ENCODE measurements around the gene CPAMD8. TPM values are rescaled to one million over a fixed set of nuclear protein-coding genes. Genes with fewer than 3 reads are reported as not detected.

Gene CPAMD8
- total RNA-seq, 3 donors from 2014 or later, result 2.3 to 5.8 (median 3.1) TPM

- no peak for TF ChIP-seq CTCF (IDR thresholded peaks at IDR 0.05)
- no peaks in the 10 kb centered on the region for H3K36me3 ChIP-seq (ENCODE audit: low read depth)
- H3K4me3 ChIP-seq, result no peak overlapping the region
- peaks cover 10% of the 10 kb centered on the region for H3K9me3 ChIP-seq
- intact Hi-C loops (cut with DNase I, micrococcal nuclease), result no loop called here
- DNase-seq (no peak), ATAC-seq (no peak)
- H3K4me1 ChIP-seq (ENCODE audit: low read depth), result no peaks in the 10 kb centered on the region
Measured at GRCh38 chr19:16922592-16922934, 104.0 kb downstream of the CPAMD8 start.

- ATAC-seq (no peak), DNase-seq (no peak)
- H3K4me1 ChIP-seq (ENCODE audit: low read depth), result no peaks in the 10 kb centered on the region
- H3K9me3 ChIP-seq, result peaks cover 10% of the 10 kb centered on the region
- intact Hi-C loops (cut with DNase I, micrococcal nuclease), result no loop called here
- no peaks in the 10 kb centered on the region for H3K36me3 ChIP-seq (ENCODE audit: low read depth)
- TF ChIP-seq CTCF (IDR thresholded peaks at IDR 0.05), result no peak
- H3K4me3 ChIP-seq, result no peak overlapping the region
Measured at GRCh38 chr19:16921766-16922591, 104.6 kb downstream of the CPAMD8 start.

GRCh38 chr19:16920816-16921529 lies 105.6 kb downstream of the CPAMD8 start:
- Histone ChIP-seq H3K4me1 (ENCODE audit: low read depth) (no peaks in the 10 kb centered on the region), H3K36me3 (ENCODE audit: low read depth) (no peaks in the 10 kb centered on the region), H3K9me3 (peaks cover 10% of the 10 kb centered on the region), H3K4me3 (no peak overlapping the region)
- no peak for TF ChIP-seq CTCF (IDR thresholded peaks at IDR 0.05)
- intact Hi-C loops (cut with DNase I, micrococcal nuclease), result no loop called here
- ATAC-seq, result no peak
- DNase-seq, result no peak

GRCh38 chr19:16919496-16919895 lies 107.1 kb downstream of the CPAMD8 start:
- intact Hi-C loops (cut with DNase I, micrococcal nuclease), result no loop called here
- no peaks in the 10 kb centered on the region for H3K9me3 ChIP-seq
- no peaks in the 10 kb centered on the region for H3K36me3 ChIP-seq (ENCODE audit: low read depth)
- no peak overlapping the region for H3K4me3 ChIP-seq
- ATAC-seq (no peak), DNase-seq (no peak)
- TF ChIP-seq CTCF (IDR thresholded peaks at IDR 0.05), result no peak
- H3K4me1 ChIP-seq (ENCODE audit: low read depth), result no peaks in the 10 kb centered on the region

DNA sequence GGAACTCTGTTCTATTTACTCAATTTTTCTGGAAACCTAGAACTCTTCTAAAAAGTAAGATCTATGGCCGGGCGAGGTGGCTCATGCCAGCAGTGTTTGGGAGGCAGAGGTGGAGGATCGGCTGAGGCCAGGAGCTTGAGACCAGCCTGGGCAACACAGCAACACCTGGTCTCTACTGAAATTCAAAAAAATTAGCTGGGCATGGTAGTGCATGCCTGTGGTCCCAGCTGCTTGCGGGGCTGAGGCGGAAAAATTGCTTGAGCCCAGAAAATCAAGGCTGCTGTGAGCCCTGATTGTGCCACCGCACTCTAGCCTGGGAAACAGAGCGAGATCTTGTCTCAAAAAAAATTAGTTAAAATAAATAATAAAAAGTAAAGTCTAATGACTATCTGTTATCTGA lies 109.2 kb downstream of the CPAMD8 start:
- H3K36me3 ChIP-seq (ENCODE audit: low read depth), result no peaks in the 10 kb centered on the region
- no peaks in the 10 kb centered on the region for H3K4me1 ChIP-seq (ENCODE audit: low read depth)
- TF ChIP-seq CTCF (IDR thresholded peaks at IDR 0.05), result no peak
- ATAC-seq (no peak), DNase-seq (no peak)
- H3K4me3 ChIP-seq, result no peak overlapping the region
- peaks cover 12% of the 10 kb centered on the region for H3K9me3 ChIP-seq
- intact Hi-C loops (cut with DNase I, micrococcal nuclease), result no loop called here

All from mucosa of descending colon (tissue), 3 donors.